Middle frontal gyrus (tissue), 1 donor: Measurements from ENCODE around the gene CEMP1.
"Not testable (repeated sequence)": the region's sequence is repeated elsewhere in the genome, so short reads cannot be mapped to it uniquely, and the experiment has no call there.

ENCODE experiments used
- DNase-seq: peaks from one replicate; pipeline ENCODE4 v3.0.0-alpha.2; 2015; ENCODE audit warnings: low spot score; ENCODE audit errors: extremely low spot score

Gene CEMP1

DNA sequence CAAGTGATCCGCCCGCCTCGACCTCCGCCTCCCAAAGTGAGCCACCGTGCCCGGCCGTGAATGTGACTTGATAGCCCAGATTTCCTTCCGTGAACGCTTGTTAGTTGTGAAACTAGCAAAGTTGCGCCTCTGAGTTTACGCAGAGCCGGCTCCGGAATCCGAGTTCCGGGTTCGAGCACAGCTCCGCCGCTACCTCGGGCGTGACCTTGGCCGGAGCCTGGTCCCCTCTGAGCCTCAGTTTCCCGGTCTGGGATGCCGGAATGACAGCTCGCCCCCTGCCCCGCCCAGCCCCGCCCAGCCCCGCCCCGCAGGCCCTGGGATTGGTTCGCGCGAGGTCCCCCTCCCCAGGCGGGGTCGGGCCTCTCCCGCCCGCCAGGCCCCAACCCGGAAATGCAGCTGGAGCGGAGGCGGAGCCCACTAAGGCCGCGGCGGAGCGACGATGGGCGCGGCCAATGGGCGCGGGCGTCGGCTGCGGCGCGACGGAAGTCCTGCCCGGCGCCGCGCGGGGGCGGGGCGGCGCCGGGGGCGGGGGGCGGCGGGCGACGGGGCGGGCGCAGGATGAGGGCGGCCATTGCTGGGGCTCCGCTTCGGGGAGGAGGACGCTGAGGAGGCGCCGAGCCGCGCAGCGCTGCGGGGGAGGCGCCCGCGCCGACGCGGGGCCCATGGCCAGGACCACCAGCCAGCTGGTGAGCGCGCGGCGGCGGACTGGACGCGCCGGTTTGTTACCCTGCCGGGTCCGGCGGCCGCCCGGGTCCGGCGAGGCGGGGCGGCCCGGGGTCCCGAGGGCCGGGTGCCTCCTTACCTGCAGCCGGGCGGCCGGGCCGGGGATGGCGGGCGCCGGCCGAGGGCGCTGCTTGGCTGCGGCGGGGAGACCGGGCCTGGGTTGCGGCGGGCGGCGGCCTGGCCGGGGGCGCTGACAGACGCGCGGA lies 6.5 kb upstream of the CEMP1 start, which contains the start of gene PDPK1:
Gene PDPK1, plus strand, starts transcription at position 571 of the 929 bp plus-strand sequence. Its CDS starts 92 bp downstream, at position 663.
- DNase-seq = peak; percentile 95

DNA sequence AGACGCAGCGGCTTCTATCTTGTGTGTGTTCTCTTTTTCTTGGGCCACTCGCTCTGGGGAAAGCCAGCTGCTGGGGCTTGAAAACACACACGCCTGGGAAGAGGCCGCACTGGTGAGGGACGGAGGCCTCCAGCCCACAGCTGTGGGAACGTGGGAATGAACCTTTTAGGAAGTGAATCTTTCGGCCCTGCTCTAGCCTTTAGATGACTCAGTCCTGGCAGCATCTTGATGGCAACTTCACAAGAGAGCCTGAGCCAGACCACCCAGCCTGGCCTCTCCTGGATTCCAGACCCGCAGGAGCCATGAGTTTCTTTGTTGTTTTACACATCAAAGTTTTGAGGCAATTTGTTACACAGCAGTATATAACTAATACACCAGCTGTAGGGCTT lies 4.4 kb upstream of the CEMP1 start:
- DNase-seq = no peak

DNA sequence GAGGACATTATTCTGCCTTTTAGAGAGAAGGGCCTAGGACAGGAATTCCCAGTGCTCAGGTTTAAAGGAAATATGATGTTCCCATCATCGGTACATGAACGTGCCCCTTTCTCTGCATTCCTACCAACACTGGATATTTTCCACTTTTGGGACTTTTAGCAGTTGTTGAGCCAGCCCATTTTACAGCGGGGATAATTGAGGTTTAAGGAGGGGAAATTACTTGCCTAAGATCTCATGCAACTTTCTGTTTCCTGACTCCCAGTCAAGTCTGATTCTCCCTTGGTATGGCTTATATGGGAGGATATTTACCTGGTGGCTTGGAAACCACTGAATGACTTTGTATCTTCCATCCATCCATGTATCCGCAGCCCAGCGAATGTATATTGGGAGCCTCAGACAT lies 3.1 kb upstream of the CEMP1 start:
- DNase-seq = not testable (repeated sequence)

DNA sequence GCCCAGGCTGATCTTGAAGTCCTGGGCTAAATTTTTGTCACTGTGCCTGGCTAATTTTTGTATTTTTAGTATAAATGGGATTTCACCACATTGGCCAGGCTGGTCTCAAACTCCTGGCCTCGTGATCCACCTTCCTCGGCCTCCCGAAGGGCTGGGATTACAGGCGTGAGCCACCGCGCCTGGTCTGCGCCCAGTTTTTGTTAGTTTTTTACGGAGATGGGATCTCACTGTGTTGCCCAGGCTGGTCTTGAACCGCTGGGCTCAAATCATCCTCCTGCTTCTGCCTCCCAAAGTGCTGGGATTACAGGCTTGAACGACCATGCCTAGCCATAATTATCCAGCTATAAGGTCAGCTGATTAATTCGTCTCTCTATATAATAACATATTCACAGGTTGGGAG lies 2.7 kb upstream of the CEMP1 start:
- no peak for DNase-seq

DNA sequence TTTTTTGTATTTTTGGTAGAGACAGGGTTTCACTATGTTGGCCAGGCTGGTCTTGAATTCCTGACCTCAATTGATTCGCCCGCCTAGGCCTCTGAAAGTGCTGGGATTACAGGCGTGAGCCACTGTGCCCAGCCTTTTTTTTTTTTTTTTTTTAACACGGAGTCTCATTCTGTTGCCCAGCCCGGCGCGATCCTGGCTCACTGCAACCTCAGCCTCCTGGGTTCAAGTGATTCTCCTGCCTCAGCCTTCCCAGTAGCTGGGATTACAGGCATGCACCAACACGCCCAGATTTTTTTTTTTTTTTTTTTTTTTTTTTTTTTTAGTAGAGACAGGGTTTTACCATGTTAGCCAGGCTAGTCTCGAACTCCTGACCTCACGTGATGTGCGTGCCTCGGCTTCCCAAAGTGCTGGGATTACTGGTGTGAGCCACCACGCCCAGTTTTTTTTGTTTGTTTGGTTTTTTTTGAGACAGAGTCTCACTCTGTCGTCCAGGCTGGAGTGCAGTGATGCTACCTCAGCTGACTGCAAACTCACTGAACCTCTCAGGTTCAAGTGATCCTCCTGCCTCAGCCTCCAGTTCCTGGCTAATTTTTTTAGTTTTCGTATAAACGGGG lies 2.0 kb upstream of the CEMP1 start:
- DNase-seq = not testable (repeated sequence)

DNA sequence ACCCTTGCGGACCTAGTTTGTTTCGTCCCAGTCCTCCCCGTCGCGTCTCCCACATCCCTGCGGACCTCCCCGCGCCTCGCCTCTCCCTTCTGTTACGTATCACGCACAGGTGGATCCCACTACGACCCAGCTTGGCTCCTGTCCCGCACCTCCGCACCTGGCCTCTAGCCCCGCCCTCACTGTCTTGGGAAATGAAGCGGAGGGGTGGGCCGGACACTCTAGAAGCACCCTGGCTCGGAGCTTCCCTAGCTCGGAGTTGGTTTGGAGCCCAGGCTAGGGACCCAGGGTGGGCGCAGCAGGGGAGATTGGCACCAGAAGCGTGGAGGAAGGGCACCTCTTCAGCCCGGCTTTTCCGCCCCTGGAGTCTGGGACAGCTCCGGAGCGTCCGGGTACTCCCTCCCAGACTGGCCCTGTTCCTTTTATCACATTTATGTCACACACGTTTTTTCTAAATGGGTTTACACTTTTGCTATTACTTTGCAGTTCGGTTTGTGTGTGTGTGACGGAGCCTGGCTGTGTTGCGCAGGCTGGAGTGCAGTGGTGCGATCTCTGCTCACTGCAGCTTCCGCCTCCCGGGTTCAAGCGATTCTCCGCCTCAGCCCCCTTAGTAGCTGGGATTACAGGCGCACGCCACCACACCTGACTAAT lies 1.4 kb upstream of the CEMP1 start:
- no peak for DNase-seq

DNA sequence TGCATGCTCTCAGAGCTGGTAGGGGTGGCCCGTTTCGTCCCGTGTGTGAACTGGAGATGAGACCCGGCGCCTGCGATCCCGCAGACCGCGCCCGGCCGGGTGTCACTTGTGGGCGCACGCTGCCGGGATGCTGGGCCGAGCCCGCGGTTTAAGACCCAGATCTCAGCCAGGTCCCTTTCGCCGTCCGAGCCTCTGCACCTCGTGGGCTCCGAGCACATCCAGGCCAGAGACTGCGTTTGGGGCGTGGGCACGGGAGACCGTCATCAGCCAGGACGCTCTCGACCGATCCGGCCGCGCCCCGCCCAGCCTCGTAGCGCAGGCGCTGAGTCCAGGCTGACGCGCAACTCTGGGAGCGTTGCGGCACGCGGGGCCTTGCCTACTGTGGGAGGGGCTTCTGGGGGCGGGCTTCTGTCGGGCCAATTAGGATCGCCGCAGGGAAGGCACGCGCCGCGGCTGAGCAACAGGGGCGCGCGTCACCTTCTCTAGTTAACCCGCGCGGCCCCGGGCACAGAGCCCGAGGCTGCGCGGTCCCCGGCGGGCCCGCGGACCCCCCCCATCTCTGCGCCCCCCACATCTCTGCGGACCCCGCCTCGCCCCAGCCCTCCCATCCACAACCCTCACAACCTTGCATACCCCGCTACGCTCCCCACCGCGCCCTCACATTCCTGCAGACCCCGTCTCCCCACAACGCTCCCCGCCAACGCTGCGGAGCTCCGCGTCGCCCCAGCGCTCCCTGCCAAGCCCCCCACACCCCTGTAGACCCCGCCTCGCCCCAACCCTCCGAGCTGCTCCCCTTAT lies 687 bp upstream of the CEMP1 start:
- DNase-seq = peak; percentile 95

DNA sequence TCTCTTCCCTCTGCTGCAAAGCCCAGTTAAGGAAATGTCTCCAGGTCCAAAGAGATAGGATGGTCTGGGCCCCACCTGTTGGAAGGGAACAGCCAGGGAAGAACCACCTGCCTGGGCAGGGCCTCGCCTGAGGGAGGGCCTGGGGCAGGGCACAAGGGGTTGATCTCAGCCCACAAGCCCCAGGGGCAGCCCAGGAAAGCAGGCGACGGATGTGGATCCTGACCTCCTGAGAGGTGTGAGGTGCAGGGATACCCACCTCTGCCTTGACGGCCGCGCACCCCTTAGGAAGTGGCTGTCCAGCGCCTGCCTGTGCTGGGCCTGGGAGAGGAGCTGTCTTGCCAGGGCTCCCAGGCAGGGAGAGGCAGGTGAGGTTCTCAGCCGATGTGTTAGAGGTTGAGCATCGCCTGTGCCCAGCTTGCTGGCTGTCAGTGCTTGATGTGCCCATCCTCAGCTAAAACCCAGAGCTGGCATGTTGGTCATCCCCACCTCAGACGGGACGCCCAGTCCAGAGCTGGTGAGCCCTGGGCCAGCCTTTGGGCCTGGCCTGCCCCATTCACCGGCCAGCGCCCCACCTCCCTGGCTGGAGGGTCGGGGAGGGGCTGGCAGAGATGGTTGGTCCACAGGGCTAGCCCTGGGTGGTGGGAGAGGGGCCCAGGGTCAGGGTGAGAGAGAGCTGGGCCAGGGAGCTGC lies 434 bp downstream of the CEMP1 start:
- no peak for DNase-seq

DNA sequence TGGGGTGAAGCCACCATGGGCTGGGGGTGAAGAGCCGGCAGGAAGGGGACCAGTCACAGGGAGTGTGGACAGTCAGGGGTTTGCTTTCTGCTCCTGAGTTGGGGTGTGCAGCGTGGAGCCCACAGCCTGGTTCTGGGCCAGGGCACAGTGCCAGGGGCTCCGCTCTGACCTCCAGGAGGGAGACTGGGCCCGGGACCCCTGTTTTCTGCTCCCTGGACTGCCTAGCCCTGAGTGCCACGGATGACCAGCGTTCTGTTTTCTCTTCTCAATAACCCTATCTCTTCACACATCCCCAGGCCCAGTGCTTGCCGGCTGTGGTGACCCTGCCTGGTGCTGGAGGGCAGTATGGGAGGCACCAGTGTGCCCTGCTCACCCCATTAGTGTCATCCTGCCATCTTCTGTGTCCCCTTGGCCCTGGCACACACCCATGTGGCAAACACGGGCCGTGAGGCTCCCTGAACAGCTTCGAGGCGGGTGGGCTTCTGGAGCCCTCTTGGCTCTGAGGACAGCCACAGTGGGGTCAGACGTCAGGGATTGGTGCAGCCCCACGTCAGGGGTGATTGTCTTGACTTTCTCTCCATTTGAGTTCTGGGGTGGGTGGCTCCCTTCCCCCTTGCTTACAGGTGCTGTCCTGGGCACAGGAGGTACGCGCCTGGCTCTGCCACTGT lies 1.1 kb downstream of the CEMP1 start:
- no peak for DNase-seq

DNA sequence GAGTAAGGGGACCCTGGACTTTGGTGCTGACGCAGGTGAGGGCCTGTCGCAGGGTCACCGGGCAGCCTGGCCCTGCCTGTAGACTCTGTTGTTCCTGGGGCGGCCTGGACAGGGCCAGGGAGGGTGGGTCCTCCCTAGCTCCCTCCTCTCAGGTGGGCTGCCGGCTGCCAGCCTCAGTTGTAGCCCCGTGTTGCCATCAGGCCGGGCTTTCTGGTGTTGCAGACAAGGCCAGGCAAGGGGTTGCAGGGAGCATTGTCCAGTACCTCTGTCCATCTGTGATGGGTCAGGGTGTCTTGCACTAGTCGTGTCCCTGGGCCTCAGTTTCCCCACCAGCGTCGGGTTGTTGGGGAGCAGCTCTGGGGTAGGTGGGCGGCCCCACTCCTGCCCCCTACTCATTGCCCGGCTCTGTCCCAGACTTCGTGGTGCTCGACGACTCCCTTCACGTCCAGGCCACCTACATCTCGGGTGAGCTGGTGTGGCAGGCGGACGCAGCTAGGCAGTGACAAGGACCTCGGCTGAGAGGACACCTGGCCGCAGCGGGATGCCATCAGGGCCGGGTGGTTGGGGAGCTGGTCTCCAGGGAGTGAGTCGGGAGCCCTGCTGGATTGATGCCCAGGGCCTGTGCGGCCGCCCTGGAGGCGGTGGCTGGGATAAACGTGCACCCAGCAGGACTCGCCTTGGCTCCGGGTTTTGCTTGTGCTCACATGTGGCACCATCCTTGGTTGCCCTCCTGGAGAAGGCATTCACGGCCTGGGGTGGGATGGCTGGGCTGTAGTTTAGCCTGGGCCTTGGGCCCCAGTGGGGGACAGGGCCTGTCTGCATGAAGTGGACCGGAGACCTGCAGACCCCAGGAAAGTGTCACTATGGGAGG lies 1.9 kb downstream of the CEMP1 start:
- no peak for DNase-seq

DNA sequence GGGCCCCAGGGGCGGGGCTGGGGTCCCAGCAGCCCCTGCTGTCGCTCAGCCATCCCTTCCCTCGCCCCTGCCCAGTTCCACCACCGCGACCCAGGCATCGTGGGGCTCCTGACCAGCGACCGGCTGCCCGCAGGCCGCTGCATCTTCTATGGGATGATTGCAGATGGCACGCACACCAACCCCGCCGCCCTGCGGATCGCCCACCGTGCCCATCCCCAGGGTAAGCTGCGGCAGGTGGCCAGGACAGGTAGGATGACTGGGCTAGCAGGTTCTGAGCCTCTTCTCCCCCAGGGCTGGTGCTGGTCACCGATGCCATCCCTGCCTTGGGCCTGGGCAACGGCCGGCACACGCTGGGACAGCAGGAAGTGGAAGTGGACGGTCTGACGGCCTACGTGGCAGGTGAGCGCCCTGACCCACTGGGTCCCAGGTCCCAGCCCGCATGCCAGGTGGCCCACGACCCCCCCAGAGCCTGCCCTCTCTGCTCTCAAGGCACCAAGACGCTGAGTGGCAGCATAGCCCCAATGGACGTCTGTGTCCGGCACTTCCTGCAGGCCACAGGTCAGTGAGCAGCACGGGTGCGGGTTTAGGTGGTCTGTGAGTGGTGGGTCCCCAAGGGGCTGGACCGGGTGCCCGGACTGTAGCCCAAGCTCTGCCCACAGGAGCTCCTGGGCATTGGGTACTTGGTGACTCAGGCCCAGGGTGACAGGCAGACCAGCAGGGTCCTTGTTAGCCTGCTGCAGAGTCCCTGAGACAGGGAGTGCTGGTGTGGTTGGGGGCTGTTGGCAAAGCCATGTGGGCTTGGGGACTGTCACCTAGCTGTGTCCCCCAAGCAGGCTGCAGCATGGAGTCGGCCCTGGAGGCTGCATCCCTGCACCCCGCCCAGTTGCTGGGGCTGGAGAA lies 2.8 kb downstream of the CEMP1 start:
- no peak for DNase-seq

DNA sequence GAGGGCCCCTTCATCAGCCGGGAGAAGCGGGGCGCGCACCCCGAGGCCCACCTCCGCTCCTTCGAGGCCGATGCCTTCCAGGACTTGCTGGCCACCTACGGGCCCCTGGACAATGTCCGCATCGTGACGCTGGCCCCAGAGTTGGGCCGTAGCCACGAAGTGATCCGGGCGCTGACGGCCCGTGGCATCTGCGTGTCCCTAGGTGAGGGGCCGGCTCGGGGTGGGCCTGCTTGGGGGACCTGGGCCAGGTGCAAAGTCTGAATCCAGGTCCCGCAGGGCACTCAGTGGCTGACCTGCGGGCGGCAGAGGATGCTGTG lies 3.5 kb downstream of the CEMP1 start:
- no peak for DNase-seq

DNA sequence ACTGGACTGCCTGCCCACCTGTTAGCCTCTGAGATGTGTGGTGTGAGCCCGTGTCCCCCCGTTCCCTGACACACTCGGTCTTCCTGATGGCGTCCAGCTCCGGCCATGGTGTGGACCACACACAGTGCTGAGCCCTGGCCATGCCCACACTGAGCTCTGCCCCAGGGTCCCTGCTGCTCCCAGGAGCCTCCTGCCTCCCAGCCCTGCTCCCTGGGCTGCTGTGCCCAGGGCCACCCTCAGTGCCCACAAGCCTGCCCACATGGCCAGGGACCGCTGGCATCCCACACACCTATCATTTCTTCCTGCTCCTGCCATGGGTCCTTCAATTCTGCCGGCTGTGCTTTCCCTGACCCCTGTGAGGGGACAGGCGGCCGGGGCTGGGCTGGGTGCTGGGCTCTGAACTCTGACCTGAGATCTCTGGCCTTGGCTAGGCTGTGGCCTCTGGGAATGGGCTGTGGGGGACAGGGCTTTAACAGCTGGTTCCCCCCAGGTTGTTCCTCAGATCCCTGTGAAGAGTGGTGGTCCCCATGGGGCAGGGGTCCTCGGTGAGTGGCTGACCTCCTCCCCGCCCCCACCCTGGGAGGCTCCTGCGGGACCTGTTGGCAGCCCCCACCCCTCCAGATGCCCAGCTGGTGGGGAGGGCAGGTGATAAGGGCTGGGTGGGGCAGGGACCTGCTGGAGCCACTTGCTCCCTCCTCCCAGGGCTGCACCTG lies 4.0 kb downstream of the CEMP1 start:
- DNase-seq = no peak

DNA sequence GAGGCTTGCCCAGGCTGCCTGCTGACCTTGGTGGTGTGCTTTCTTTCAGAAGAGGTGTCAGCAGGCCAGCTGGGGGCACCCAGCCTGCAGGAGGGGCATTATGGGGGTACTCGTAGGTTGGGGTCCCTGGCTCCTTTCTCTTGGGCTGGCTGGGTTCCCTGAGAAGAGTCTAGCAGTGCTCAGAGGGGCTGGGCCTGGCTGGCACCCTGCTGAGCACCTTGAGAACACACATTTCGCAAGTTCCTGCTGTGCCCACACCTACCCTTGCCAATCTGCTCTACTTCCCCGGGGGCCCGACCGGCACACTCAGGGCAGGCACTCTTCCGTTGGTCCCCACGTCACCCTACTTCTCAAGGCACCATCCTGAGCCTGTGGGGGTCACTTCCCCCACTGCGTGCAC lies 5.1 kb downstream of the CEMP1 start:
- DNase-seq = no peak

DNA sequence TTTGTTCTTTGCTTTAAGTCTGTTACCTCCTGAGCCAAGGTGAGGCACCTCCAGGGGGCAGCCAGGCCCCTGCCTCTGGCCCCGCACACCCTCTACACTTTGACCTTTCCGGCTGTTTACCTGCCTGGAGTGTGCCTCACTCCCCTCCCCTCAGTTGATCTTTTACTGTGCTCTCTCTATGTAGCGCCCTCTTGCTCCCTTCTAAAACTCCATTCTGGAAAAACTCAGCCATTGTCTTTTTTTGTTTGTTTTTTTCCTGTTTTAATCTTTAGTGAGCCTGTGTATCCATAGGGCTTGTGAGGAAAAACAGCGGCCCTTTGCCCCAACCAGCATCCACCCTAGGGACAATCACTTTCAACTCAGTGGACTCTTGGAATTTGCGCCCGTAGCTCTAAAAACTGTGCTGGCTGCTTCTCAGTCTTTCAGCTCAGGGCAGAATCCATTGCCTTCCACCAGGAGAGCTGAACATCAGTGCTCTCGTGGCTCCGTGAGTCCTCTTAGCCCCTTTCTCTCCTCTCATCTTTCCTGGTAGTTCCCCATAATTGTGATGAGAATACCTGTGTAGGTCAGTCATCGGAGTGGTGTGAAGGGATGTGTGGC lies 6.8 kb downstream of the CEMP1 start:
- DNase-seq = no peak

DNA sequence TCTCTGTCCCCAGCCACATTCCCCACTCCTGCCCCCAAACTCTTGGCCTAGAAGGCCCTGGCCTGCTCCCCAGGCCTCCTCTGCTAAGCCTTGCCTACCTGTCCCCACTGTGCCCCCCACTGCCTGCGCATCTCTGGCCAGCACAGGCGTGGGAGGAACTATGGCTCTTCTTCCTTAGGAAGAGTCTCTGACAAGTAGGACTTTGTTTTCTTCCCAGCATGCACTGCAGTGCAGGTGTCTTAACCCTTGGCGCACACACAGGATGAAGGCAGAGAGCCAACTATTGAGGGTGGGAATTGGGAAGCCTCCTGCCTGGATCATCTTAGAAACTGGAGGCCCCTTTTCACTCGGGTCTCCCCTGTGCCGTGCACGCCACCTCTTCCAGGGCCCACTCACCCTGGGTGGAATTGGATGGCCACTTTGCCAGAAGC lies 7.4 kb downstream of the CEMP1 start:
- no peak for DNase-seq

DNA sequence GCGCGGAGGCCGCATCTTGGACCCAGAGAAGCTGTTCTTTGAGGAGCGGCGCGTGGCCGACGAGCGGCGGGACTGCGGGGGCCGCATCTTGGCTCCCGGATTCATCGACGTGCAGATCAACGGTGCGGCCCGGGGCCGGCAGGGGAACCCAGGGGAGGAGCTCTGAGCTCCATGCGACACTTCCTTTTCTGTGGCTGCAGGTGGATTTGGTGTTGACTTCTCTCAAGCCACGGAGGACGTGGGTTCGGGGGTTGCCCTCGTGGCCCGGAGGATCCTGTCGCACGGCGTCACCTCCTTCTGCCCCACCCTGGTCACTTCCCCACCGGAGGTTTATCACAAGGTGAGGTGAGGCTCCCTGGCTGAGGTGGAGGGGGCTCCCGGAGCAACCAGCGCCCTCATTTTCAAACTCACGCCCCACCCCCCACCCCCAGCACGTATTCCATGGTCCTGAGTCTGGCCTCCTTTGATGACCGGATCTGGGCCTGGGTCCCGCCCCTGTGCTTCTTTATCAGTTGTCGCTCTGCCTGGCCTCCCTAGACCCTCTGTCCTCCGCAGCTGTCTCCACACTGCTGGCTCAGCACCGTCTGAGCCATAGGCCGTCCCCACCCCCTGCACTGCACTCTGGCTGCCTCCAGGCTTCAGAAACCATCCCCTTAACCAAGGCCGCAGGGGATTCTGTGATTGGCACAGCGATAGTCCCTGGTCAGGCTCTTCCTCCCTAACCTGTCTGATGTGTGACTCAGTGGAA lies 10.2 kb downstream of the CEMP1 start:
- DNase-seq = no peak
